Mesodermal cell (in vitro differentiated cells): ENCODE measurements around the gene PAGE1.

ENCODE experiments used
- H3K27ac ChIP-seq: 2 replicates; pipeline ENCODE4 v1.7.0; 2013; ENCODE audit warnings: mild to moderate bottlenecking, low read depth, low read length, moderate library complexity; ENCODE audit not compliant: severe bottlenecking
- H3K36me3 ChIP-seq: 2 replicates; pipeline ENCODE4 v1.7.1; 2013; ENCODE audit warnings: mild to moderate bottlenecking, low read length, moderate library complexity; ENCODE audit not compliant: control insufficient read depth, insufficient read depth
- H3K4me1 ChIP-seq: one replicate; pipeline ENCODE4 v1.7.1; 2013; ENCODE audit warnings: mild to moderate bottlenecking, low read length; ENCODE audit not compliant: insufficient read depth, control insufficient read depth, poor library complexity, severe bottlenecking
- H3K4me3 ChIP-seq: 2 replicates; pipeline ENCODE4 v1.7.0; 2013; ENCODE audit warnings: low read length, control low read depth, mild to moderate bottlenecking; ENCODE audit not compliant: insufficient read depth, poor library complexity, severe bottlenecking; ENCODE audit errors: extremely low read depth
- H3K9me3 ChIP-seq: 2 replicates; pipeline ENCODE4 v1.7.1; 2013; ENCODE audit warnings: mild to moderate bottlenecking, low read length, moderate library complexity; ENCODE audit not compliant: control insufficient read depth
- WGBS, 2 experiments: methylation state at CpG; one replicate each; pipeline ENCODE4 v1.1.5; 2013; ENCODE audit warnings: missing lambda C conversion rate in 2 of 2; ENCODE audit not compliant: insufficient coverage in 2 of 2; 5-methylcytosine and 5-hydroxymethylcytosine counted together

Gene PAGE1

GRCh38 chrX:49704691-49705404, 9.1 kb upstream of the PAGE1 start:
- Histone ChIP-seq H3K9me3 (no peaks in the 10 kb centered on the region), H3K27ac (no peak overlapping the region), H3K4me3 (no peak overlapping the region), H3K36me3 (no peaks in the 10 kb centered on the region), H3K4me1 (no peaks in the 10 kb centered on the region)
- WGBS, 2 experiments, result 100% methylated on average over 1 of the region's 8 CpGs; no CpG with 5 or more reads in 1 of the 2 experiments

GRCh38 chrX:49701933-49702332, 6.1 kb upstream of the PAGE1 start:
- Histone ChIP-seq H3K27ac (no peak overlapping the region), H3K36me3 (no peaks in the 10 kb centered on the region), H3K9me3 (no peaks in the 10 kb centered on the region), H3K4me1 (no peaks in the 10 kb centered on the region), H3K4me3 (no peak overlapping the region)
- WGBS, 2 experiments, result 100% methylated on average over 1 of the region's 5 CpGs; no CpG with 5 or more reads in 1 of the 2 experiments

GRCh38 chrX:49701323-49701722, 5.5 kb upstream of the PAGE1 start:
- Histone ChIP-seq H3K4me1 (no peaks in the 10 kb centered on the region), H3K27ac (no peak overlapping the region), H3K4me3 (no peak overlapping the region), H3K36me3 (no peaks in the 10 kb centered on the region), H3K9me3 (no peaks in the 10 kb centered on the region)

- WGBS, 2 experiments, result 94 to 100% methylated on average over 2 of the region's 2 CpGs
- Histone ChIP-seq H3K9me3 (no peaks in the 10 kb centered on the region), H3K27ac (no peak overlapping the region), H3K4me1 (no peaks in the 10 kb centered on the region), H3K36me3 (no peaks in the 10 kb centered on the region), H3K4me3 (no peak overlapping the region)
These were observed 20.6 kb downstream of the PAGE1 start for GRCh38 chrX:49675075-49675719.

- Histone ChIP-seq H3K9me3 (no peaks in the 10 kb centered on the region), H3K4me3 (no peak overlapping the region), H3K27ac (no peak overlapping the region), H3K4me1 (no peaks in the 10 kb centered on the region), H3K36me3 (no peaks in the 10 kb centered on the region)
- 100% methylated on average over 7 of the region's 12 CpGs; no CpG with 5 or more reads in 1 of the 2 experiments for whole genome bisulfite sequencing, 2 experiments
These were observed 22.4 kb downstream of the PAGE1 start for GRCh38 chrX:49673394-49673793.

- Histone ChIP-seq H3K4me3 (no peak overlapping the region), H3K4me1 (no peaks in the 10 kb centered on the region), H3K36me3 (no peaks in the 10 kb centered on the region), H3K9me3 (no peaks in the 10 kb centered on the region), H3K27ac (no peak overlapping the region)
- WGBS, 2 experiments, result 87 to 90% methylated on average over 4 of the region's 10 CpGs
These were observed 31.0 kb downstream of the PAGE1 start for GRCh38 chrX:49664824-49665223.

GRCh38 chrX:49661881-49662280, 33.9 kb downstream of the PAGE1 start:
- Histone ChIP-seq H3K36me3 (no peaks in the 10 kb centered on the region), H3K4me1 (no peaks in the 10 kb centered on the region), H3K9me3 (no peaks in the 10 kb centered on the region), H3K27ac (no peak overlapping the region), H3K4me3 (no peak overlapping the region)
- 100% methylated on average over 1 of the region's 4 CpGs; no CpG with 5 or more reads in 1 of the 2 experiments for WGBS, 2 experiments

GRCh38 chrX:49659771-49660170, 36.0 kb downstream of the PAGE1 start:
- H3K4me3 ChIP-seq, result no peak overlapping the region
- no peaks in the 10 kb centered on the region for H3K36me3 ChIP-seq
- no peaks in the 10 kb centered on the region for H3K4me1 ChIP-seq
- H3K9me3 ChIP-seq, result no peaks in the 10 kb centered on the region
- 86% methylated on average over 1 of the region's 4 CpGs; no CpG with 5 or more reads in 1 of the 2 experiments for WGBS, 2 experiments
- H3K27ac ChIP-seq, result no peak overlapping the region

GRCh38 chrX:49656533-49656932, 39.3 kb downstream of the PAGE1 start:
- no peaks in the 10 kb centered on the region for H3K36me3 ChIP-seq
- 93 to 100% methylated on average over 1 to 2 of the region's 3 CpGs for WGBS, 2 experiments

GRCh38 chrX:49644991-49645637, 50.7 kb downstream of the PAGE1 start:
- Histone ChIP-seq H3K36me3 (no peaks in the 10 kb centered on the region), H3K9me3 (no peaks in the 10 kb centered on the region), H3K27ac (no peak overlapping the region), H3K4me1 (no peaks in the 10 kb centered on the region), H3K4me3 (no peak overlapping the region)
- 100% methylated on average over 1 to 2 of the region's 8 CpGs for WGBS, 2 experiments

More at GRCh38 chrX:49656533-49656932, 39.3 kb downstream of the PAGE1 start:
- Histone ChIP-seq H3K27ac (no peak overlapping the region), H3K4me3 (no peak overlapping the region), H3K9me3 (no peaks in the 10 kb centered on the region), H3K4me1 (no peaks in the 10 kb centered on the region)
